Activated B cell treated with CpG ODN at 0.5 μM for 24 hours (primary cell): ENCODE measurements around the gene PDZD7. TPM values are rescaled to one million over a fixed set of nuclear protein-coding genes. Genes with fewer than 3 reads are reported as not detected.

ENCODE experiments used
- ATAC-seq: fragments of 200-7000 bp; cut with Tn5 transposase; one replicate; pipeline ENCODE4 v1.10.0; 2021; ENCODE audit warnings: low read depth, mild to moderate bottlenecking, moderate library complexity
- CTCF ChIA-PET: fragments of 350-600 bp; sonication (Branson Sonifier 250); formaldehyde crosslinking; loops from one replicate; lab custom pipeline; 2021; ENCODE audit warnings: antibody characterized with exemption; lab: Charles Lee
- POLR2A ChIA-PET: fragments of 350-600 bp; sonication (Branson Sonifier 250); formaldehyde crosslinking; loops from one replicate; lab custom pipeline; 2021; ENCODE audit warnings: antibody characterized with exemption; lab: Charles Lee
- DNase-seq: peaks from one replicate; pipeline ENCODE4 v3.0.0; 2022
- H3K27ac Mint-ChIP-seq: one replicate; pipeline ENCODE4 v1.8.0; 2020; ENCODE audit warnings: mixed read lengths
- H3K27me3 Mint-ChIP-seq: one replicate; pipeline ENCODE4 v1.8.0; 2021; ENCODE audit warnings: mixed read lengths
- H3K36me3 Mint-ChIP-seq: one replicate; pipeline ENCODE4 v1.8.0; 2021; ENCODE audit warnings: low read depth, mixed read lengths
- H3K4me1 Mint-ChIP-seq: one replicate; pipeline ENCODE4 v1.8.0; 2021; ENCODE audit warnings: mixed read lengths
- H3K4me3 Mint-ChIP-seq: one replicate; pipeline ENCODE4 v1.8.0; 2020; ENCODE audit warnings: mild to moderate bottlenecking, mixed read lengths
- H3K9me3 Mint-ChIP-seq: one replicate; pipeline ENCODE4 v1.8.0; 2020; ENCODE audit warnings: mixed read lengths
- intact Hi-C: fragments of 100-400 bp; cut with micrococcal nuclease; formaldehyde crosslinking; loops from one replicate; pipeline ENCODE4 v1.15.1; 2024
- total RNA-seq: library from RNA; stranded (reverse); gene quantifications from 2 replicates; pipeline ENCODE4 v1.2.3, GENCODE V29; 2022
- TF ChIP-seq, protein P1 (sequence below): fragments of 200-600 bp; IDR thresholded peaks from one replicate; pipeline ENCODE4 v1.8.0; 2022; ENCODE audit warnings: antibody characterized with exemption, mild to moderate bottlenecking

PDZD7 gene
- total RNA-seq, 1 donor from 2014 or later, result 0.11 TPM

DNA sequence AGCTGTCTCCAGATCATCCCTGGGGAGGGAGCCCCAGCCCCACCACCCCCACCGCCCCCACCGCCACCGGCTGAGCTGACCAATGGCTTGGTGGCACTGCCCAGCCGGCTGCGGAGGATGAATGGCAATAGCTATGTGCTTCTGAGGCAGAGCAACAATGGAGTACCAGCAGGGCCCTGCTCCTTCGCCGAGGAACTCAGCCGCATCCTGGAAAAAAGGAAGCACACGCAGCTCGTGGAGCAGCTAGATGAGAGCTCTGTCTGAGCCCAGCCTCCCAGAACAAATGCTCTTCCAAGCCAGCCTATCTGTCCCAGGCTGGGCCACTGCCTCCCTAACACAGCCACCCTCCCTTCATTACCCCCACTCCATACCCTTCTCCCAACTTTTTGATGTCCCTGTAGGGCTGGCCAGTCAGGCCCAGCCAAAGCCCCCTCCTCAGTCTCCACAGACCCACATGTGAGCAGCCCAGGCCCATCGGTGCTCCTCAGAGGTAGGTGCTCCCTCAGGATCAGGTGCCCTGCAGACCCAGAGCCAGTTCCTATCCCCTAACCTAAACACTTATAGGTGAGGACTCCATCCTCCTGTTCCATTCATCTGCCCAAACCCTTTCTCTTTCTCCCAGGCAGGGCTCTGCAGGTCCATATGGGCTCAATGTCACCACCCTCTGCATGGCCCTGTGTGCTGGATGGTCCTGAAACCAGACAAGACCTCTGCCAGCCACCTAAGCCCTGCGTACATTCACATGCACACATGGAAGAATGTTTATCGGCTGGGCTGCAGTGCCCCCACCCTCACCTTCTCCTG lies 46.9 kb downstream of the PDZD7 start:
- TF ChIP-seq, protein P1, sequence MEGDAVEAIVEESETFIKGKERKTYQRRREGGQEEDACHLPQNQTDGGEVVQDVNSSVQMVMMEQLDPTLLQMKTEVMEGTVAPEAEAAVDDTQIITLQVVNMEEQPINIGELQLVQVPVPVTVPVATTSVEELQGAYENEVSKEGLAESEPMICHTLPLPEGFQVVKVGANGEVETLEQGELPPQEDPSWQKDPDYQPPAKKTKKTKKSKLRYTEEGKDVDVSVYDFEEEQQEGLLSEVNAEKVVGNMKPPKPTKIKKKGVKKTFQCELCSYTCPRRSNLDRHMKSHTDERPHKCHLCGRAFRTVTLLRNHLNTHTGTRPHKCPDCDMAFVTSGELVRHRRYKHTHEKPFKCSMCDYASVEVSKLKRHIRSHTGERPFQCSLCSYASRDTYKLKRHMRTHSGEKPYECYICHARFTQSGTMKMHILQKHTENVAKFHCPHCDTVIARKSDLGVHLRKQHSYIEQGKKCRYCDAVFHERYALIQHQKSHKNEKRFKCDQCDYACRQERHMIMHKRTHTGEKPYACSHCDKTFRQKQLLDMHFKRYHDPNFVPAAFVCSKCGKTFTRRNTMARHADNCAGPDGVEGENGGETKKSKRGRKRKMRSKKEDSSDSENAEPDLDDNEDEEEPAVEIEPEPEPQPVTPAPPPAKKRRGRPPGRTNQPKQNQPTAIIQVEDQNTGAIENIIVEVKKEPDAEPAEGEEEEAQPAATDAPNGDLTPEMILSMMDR, result no peak
- no peaks in the 10 kb centered on the region for H3K27me3 Mint-ChIP-seq
- ChIA-PET POLR2A (no interaction called here), CTCF (interaction anchor here (6.0 kb wide), 1 partner anchor 13 kb away, joined by 34 read pairs; no protein-coding TSS in a partner anchor)
- peaks cover 35% of the 10 kb centered on the region for H3K4me1 Mint-ChIP-seq
- DNase-seq (no peak), ATAC-seq (no peak)
- H3K9me3 Mint-ChIP-seq, result no peaks in the 10 kb centered on the region
- intact Hi-C loops, result no loop called here
- H3K36me3 Mint-ChIP-seq, result peaks cover 56% of the 10 kb centered on the region
- H3K4me3 Mint-ChIP-seq, result peak overlapping the region; percentile 12
- H3K27ac Mint-ChIP-seq, result no peak overlapping the region

- ATAC-seq (no peak), DNase-seq (no peak)
- TF ChIP-seq, protein P1, result no peak
- CTCF ChIA-PET, result no interaction called here
- no peaks in the 10 kb centered on the region for H3K27me3 Mint-ChIP-seq
- POLR2A ChIA-PET, result no interaction called here
- peaks cover 29% of the 10 kb centered on the region for H3K4me1 Mint-ChIP-seq
- no peak overlapping the region for H3K4me3 Mint-ChIP-seq
- no peak overlapping the region for H3K27ac Mint-ChIP-seq
- peaks cover 57% of the 10 kb centered on the region for H3K36me3 Mint-ChIP-seq
- intact Hi-C loops, result no loop called here
- no peaks in the 10 kb centered on the region for H3K9me3 Mint-ChIP-seq
Measured at GRCh38 chr10:100982916-100983830, 47.8 kb downstream of the PDZD7 start.

- POLR2A ChIA-PET, result no interaction called here
- H3K4me3 Mint-ChIP-seq, result no peak overlapping the region
- CTCF ChIA-PET, result no interaction called here
- ATAC-seq (no peak), DNase-seq (no peak)
- H3K27me3 Mint-ChIP-seq, result no peaks in the 10 kb centered on the region
- peaks cover 54% of the 10 kb centered on the region for H3K36me3 Mint-ChIP-seq
- intact Hi-C loops, result no loop called here
- peaks cover 10% of the 10 kb centered on the region for H3K4me1 Mint-ChIP-seq
- TF ChIP-seq, protein P1, result no peak
- no peaks in the 10 kb centered on the region for H3K9me3 Mint-ChIP-seq
- no peak overlapping the region for H3K27ac Mint-ChIP-seq
Measured at GRCh38 chr10:100981178-100981772, 49.7 kb downstream of the PDZD7 start.

DNA sequence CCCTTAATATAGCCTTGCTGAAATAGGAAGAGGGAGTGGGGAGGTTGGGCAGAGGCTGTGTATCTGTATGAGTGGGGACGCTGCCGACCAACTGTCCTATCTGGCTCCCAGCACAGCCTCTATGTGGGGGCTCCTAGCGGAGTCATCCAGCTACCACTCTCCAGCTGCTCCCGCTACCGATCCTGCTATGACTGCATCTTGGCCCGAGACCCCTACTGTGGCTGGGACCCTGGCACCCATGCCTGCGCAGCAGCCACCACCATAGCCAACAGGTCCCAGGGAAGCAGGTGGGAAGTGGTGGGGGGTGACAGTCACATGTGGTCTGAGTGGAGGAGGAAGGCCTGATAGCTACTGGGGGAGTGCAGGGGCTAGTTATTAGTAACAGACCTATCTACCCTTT lies 50.2 kb downstream of the PDZD7 start:
- no peak for DNase-seq
- H3K36me3 Mint-ChIP-seq, result peaks cover 51% of the 10 kb centered on the region

More for the DNA sequence above, 50.2 kb downstream of the PDZD7 start:
- H3K4me3 Mint-ChIP-seq, result no peak overlapping the region
- ChIA-PET POLR2A (no interaction called here), CTCF (no interaction called here)
- H3K9me3 Mint-ChIP-seq, result no peaks in the 10 kb centered on the region
- no peak overlapping the region for H3K27ac Mint-ChIP-seq
- H3K27me3 Mint-ChIP-seq, result no peaks in the 10 kb centered on the region
- H3K4me1 Mint-ChIP-seq, result peaks cover 4% of the 10 kb centered on the region
- TF ChIP-seq, protein P1, result no peak
- ATAC-seq, result no peak
- intact Hi-C loops, result no loop called here
